ENCODE data around the gene LGMN.
"Not testable (repeated sequence)": the region's sequence is repeated elsewhere in the genome, so short reads cannot be mapped to it uniquely, and the experiment has no call there.

The LGMN gene

GRCh38 chr14:92770484-92770883 lies 22.1 kb upstream of the LGMN start:
- peak overlapping the region; percentile 13; the same call in 1 of the 2 replicates for H3K27ac ChIP-seq
- TF ChIP-seq CTCF (conservative IDR thresholded peaks at IDR 0.05), result no peak

DNA sequence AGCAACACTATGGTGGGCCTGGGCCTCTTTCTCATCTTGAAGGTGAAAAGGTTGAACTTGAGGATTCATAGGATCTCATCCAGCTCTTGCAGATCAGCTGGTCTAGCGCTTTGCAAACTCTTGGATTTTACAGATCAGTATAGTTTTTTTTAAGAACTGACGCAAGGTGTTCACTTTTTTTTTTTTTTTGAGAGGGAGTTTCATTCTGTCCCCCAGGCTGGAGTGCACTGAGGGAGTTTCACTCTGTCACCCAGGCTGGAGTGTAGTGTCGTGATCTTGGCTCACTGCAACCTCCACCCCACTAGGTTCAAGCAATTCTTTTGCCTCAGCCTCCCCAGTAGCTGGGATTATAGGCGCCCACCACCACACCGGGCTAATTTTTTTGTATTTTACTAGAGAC lies 20.4 kb upstream of the LGMN start:
- no peak for TF ChIP-seq CTCF (conservative IDR thresholded peaks at IDR 0.05)
- no peak overlapping the region for H3K27ac ChIP-seq

DNA sequence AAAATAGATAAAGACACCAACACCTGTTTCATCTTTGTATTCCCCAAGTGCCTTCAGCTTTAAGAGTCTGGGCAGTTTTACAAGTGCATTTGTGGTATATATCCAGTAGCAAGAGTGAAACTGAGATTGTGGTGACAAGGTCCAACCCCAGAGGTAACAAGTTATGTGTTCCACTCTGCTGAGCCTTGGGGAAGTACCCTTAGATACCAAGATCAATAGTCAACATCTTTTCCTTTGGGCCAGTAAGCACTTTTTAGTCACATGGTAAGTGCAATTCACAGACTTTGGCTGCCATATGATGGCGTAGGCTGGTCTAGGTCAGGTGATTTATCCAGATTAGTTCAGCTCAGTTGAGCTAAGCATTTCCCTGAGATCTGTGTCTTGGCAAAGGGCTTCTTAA lies 19.8 kb upstream of the LGMN start:
- not testable (repeated sequence) for H3K27ac ChIP-seq

DNA sequence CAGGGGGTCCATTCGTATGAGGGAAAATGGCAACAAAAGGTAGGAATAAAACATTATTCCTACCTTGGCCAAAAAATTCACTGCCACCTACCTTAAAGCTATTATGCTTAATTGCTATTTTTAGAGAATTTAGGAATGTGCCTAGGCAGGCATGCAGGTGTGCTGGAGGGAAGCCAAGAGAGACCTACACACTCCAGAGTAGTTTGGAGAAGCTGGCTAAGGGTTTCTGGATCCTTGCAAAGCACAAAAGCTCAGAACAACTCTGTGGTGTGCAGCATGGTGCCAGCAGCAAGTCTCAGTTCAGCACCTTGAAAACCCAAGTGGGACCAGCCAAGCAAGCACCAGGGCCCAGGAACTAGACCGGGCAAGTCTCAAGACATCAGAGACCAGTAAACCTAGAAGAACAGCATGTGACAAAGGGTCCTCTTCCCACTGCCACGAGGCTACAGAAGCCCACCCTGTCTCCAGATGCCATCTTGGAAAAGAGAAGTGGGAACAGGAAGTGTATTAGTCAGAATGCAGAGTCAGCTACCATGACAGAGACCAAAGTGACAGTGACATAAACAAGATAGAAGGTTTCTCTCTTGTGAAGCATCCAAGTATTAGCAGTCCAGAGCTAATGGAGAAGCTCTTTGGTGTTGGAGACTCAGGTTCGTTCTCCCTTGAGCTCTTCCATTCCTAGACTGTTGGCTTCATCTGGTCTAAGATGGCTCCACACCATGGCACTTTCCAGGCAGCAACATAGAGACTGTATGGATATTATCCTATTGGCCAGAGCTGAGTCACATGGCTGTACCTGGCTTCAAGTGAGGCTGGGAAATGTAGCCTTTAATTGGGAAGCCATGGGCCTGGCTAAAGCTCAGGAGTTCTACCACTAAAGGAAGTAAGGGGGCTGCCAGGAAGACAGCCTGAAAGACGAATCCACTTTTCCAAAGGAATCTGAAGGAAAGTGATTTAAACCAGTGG lies 15.5 kb upstream of the LGMN start:
- H3K27ac ChIP-seq, result not testable (repeated sequence)

- no peak overlapping the region for H3K27ac ChIP-seq
Measured at GRCh38 chr14:92760524-92760805, 12.0 kb upstream of the LGMN start.

GRCh38 chr14:92759679-92760523 lies 11.5 kb upstream of the LGMN start:
- no peak for TF ChIP-seq CTCF (conservative IDR thresholded peaks at IDR 0.05)
- H3K27ac ChIP-seq, result no peak overlapping the region

More at GRCh38 chr14:92760524-92760805, 12.0 kb upstream of the LGMN start:
- TF ChIP-seq CTCF (conservative IDR thresholded peaks at IDR 0.05), result no peak

DNA sequence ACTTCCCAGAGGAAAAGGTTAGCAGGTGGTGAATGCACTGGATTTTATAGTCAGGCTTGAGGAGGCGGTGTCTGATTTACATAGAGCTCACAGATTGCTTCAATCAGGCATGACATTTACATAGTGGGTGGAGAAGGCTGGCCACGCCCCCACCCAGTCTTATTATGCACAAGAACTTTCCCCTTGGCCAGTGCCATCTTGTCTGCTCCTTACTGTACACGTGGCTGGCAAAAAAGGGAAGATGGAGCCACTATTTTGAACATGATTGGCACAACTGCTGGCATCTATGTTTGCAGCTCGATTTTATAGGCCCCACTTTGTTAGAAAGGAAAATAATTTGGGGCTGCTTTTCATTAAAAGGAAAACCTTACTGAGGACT lies 10.9 kb upstream of the LGMN start:
- no peak overlapping the region for H3K27ac ChIP-seq
- TF ChIP-seq CTCF (conservative IDR thresholded peaks at IDR 0.05), result no peak

GRCh38 chr14:92756446-92756845 lies 8.0 kb upstream of the LGMN start:
- no peak for TF ChIP-seq CTCF (conservative IDR thresholded peaks at IDR 0.05)
- H3K27ac ChIP-seq, result no peak overlapping the region
